ENCODE results near the gene GEMIN8. TPM values are rescaled to one million over a fixed set of nuclear protein-coding genes. Genes with fewer than 3 reads are reported as not detected.

The GEMIN8 gene
- total and polyA plus RNA-seq, 4 donors = 10.9 to 25.7 (median 22.9) TPM

DNA sequence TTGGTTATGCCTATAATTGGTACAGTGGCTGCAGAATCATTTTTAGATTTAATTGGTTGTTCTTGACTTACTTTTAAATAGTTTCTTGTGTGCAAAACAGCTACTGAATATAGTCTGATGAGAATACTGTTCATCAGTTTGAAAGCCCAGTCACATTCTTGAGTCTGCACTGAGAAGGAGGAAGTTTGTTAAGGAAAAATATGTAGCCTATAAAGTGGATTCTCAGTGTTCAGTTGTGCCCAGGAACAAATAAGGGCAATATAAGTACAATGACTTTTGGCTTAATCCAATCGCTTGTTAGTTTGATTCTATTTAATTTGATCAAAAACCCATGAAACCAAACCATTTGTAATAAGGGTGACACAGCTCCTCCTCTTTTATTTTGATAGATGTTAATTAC is 32.8 kb upstream of the GEMIN8 start:
- ATAC-seq (ENCODE audit: insufficient read depth, low FRiP score) (no peak), DNase-seq (no peak)
- WGBS, 2 donors = 83 to 92% methylated on average over 1 of the region's 1 CpG
- Histone ChIP-seq H3K4me1 (ENCODE audit: control insufficient read depth in 5 of 5, insufficient read depth in 5 of 5, low read length in 5 of 5) (no peaks in the 10 kb centered on the region), H3K9ac (ENCODE audit: insufficient read depth in 1 of 2, low read length in 2 of 2) (no peak overlapping the region), H3K36me3 (ENCODE audit: control insufficient read depth in 4 of 4, insufficient read depth in 4 of 4, low read length in 4 of 4) (no peaks in the 10 kb centered on the region), H3K27me3 (ENCODE audit: control insufficient read depth in 3 of 3, insufficient read depth in 3 of 3, low read length in 2 of 3) (peaks cover 6 to 54% (median 21%) of the 10 kb centered on the region in 3 donors), H3K4me3 (no peak overlapping the region), H3K27ac (ENCODE audit: low read depth in 1 of 2, low read length in 1 of 2) (no peak overlapping the region), H3K9me3 (ENCODE audit: control insufficient read depth in 4 of 4, insufficient read depth in 3 of 4, low read length in 3 of 4) (no peaks in the 10 kb centered on the region)
- TF ChIP-seq, protein P1, sequence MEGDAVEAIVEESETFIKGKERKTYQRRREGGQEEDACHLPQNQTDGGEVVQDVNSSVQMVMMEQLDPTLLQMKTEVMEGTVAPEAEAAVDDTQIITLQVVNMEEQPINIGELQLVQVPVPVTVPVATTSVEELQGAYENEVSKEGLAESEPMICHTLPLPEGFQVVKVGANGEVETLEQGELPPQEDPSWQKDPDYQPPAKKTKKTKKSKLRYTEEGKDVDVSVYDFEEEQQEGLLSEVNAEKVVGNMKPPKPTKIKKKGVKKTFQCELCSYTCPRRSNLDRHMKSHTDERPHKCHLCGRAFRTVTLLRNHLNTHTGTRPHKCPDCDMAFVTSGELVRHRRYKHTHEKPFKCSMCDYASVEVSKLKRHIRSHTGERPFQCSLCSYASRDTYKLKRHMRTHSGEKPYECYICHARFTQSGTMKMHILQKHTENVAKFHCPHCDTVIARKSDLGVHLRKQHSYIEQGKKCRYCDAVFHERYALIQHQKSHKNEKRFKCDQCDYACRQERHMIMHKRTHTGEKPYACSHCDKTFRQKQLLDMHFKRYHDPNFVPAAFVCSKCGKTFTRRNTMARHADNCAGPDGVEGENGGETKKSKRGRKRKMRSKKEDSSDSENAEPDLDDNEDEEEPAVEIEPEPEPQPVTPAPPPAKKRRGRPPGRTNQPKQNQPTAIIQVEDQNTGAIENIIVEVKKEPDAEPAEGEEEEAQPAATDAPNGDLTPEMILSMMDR (IDR thresholded peaks at IDR 0.05; ENCODE audit: control extremely low read depth, extremely low read depth) = no peak

DNA sequence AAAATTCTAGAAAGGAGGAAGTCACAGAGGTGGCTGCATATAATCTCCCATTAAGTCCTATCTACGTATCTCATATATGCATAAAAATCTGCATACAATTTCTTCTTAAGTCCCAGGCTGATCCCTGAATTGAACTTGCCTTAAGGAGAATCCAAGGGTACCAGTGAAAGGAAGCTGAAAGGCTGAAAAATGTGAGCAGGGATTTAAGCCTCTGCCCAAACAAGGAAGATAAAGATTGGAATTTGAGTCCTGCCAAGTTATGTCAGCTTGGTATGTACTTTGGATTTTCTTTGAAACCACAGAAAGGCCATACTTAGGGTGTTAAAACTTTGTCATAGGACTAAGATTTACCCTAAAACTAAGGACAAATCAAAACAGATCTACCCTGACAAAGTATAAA is 26.5 kb upstream of the GEMIN8 start:
- 64 to 80% methylated on average over 1 of the region's 1 CpG for WGBS, 2 donors
- no peak overlapping the region for H3K9ac ChIP-seq (ENCODE audit: insufficient read depth in 1 of 2, low read length in 2 of 2)
- H3K9me3 ChIP-seq (ENCODE audit: control insufficient read depth in 4 of 4, insufficient read depth in 3 of 4, low read length in 3 of 4) = no peaks in the 10 kb centered on the region
- no peaks in the 10 kb centered on the region for H3K36me3 ChIP-seq (ENCODE audit: control insufficient read depth in 4 of 4, insufficient read depth in 4 of 4, low read length in 4 of 4)
- H3K27ac ChIP-seq (ENCODE audit: low read depth in 1 of 2, low read length in 1 of 2) = no peak overlapping the region
- no peak for ATAC-seq (ENCODE audit: insufficient read depth, low FRiP score)
- TF ChIP-seq, protein P1 (IDR thresholded peaks at IDR 0.05; ENCODE audit: control extremely low read depth, extremely low read depth) = no peak
- H3K4me1 ChIP-seq (ENCODE audit: control insufficient read depth in 5 of 5, insufficient read depth in 5 of 5, low read length in 5 of 5) = no peaks in the 10 kb centered on the region
- H3K4me3 ChIP-seq = no peak overlapping the region
- peaks cover 0 to 58% (median 7%) of the 10 kb centered on the region in 3 donors for H3K27me3 ChIP-seq (ENCODE audit: control insufficient read depth in 3 of 3, insufficient read depth in 3 of 3, low read length in 2 of 3)
- no peak for DNase-seq

DNA sequence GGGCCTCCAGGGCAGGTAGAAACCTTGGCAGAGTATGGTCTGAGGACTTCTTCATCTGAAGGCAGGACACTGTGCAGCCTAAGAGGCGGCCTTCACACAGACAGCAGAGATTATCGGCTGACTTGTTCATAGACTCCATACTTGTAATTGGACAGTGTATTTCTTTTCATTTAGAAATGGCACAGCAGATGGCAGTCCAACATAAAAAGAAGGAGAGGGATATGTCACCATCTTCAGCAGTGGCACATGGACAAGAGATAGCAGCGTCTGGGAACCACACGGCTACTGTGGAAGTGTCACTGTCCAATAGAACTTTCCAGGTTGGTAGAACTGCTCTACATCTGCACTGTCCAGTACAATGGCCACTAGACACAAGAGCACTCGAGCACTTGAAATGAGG is 21.7 kb upstream of the GEMIN8 start:
- DNase-seq = peak in 2 of 3 donors; percentile 30 to 33

More for the DNA sequence above, 21.7 kb upstream of the GEMIN8 start:
- no peak for ATAC-seq (ENCODE audit: insufficient read depth, low FRiP score)
- no peak overlapping the region for H3K4me3 ChIP-seq
- H3K27me3 ChIP-seq (ENCODE audit: control insufficient read depth in 3 of 3, insufficient read depth in 3 of 3, low read length in 2 of 3) = peaks cover 0 to 54% (median 7%) of the 10 kb centered on the region in 3 donors
- no peaks in the 10 kb centered on the region for H3K9me3 ChIP-seq (ENCODE audit: control insufficient read depth in 4 of 4, insufficient read depth in 3 of 4, low read length in 3 of 4)
- H3K9ac ChIP-seq (ENCODE audit: insufficient read depth in 1 of 2, low read length in 2 of 2) = no peak overlapping the region
- no peaks in the 10 kb centered on the region for H3K36me3 ChIP-seq (ENCODE audit: control insufficient read depth in 4 of 4, insufficient read depth in 4 of 4, low read length in 4 of 4)
- 74 to 84% methylated on average over 5 of the region's 5 CpGs for WGBS, 2 donors
- no peaks in the 10 kb centered on the region for H3K4me1 ChIP-seq (ENCODE audit: control insufficient read depth in 5 of 5, insufficient read depth in 5 of 5, low read length in 5 of 5)
- H3K27ac ChIP-seq (ENCODE audit: low read depth in 1 of 2, low read length in 1 of 2) = no peak overlapping the region
- TF ChIP-seq, protein P1 (IDR thresholded peaks at IDR 0.05; ENCODE audit: control extremely low read depth, extremely low read depth) = no peak

Measured in lung (tissue), 12 donors.